Measurements from ENCODE around the gene ST7L.
A peak's percentile ranks its signal among the peaks of the same experiment; 100 is the strongest.

DNA sequence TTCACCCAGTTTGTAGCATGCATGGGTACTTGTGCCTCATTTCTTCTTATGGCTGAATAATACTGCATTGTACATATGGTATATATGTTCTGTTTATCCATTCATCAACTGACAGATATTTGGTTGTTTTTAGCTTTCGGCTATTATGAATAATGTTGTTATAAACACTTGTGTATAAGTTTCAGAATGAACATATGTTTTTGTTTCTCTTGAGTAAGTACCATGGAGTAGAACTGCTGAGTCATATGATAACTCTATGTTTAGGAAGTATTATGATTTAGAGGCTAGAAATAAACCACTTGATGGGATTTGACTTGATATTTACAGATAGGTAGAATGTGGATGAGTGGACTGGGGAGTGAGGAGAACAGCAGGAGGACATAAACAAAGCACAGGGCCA is 61.6 kb downstream of the ST7L start:
- no peak for TF ChIP-seq EP300 (IDR thresholded peaks at IDR 0.05)
- no peak for TF ChIP-seq POLR2A (IDR thresholded peaks at IDR 0.05; ENCODE audit: low read length)
- TF ChIP-seq, protein P1, sequence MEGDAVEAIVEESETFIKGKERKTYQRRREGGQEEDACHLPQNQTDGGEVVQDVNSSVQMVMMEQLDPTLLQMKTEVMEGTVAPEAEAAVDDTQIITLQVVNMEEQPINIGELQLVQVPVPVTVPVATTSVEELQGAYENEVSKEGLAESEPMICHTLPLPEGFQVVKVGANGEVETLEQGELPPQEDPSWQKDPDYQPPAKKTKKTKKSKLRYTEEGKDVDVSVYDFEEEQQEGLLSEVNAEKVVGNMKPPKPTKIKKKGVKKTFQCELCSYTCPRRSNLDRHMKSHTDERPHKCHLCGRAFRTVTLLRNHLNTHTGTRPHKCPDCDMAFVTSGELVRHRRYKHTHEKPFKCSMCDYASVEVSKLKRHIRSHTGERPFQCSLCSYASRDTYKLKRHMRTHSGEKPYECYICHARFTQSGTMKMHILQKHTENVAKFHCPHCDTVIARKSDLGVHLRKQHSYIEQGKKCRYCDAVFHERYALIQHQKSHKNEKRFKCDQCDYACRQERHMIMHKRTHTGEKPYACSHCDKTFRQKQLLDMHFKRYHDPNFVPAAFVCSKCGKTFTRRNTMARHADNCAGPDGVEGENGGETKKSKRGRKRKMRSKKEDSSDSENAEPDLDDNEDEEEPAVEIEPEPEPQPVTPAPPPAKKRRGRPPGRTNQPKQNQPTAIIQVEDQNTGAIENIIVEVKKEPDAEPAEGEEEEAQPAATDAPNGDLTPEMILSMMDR (IDR thresholded peaks at IDR 0.05) = no peak
- no peak for TF ChIP-seq HOXB13 (CRISPR knock-in tag; IDR thresholded peaks at IDR 0.05; ENCODE audit: low read depth)
- peak; percentile 88 for TF ChIP-seq MAFK (IDR thresholded peaks at IDR 0.05; ENCODE audit: partially characterized antibody)
- no peak for TF ChIP-seq JUNB (IDR thresholded peaks at IDR 0.05)
- TF ChIP-seq HDAC2 (IDR thresholded peaks at IDR 0.05) = no peak
- no peak for TF ChIP-seq FOSL2 (IDR thresholded peaks at IDR 0.05)
- no peak for TF ChIP-seq FOSL2 (CRISPR knock-in tag; IDR thresholded peaks at IDR 0.05)
- TF ChIP-seq, protein P2, sequence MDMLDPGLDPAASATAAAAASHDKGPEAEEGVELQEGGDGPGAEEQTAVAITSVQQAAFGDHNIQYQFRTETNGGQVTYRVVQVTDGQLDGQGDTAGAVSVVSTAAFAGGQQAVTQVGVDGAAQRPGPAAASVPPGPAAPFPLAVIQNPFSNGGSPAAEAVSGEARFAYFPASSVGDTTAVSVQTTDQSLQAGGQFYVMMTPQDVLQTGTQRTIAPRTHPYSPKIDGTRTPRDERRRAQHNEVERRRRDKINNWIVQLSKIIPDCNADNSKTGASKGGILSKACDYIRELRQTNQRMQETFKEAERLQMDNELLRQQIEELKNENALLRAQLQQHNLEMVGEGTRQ (IDR thresholded peaks at IDR 0.05) = no peak
- TF ChIP-seq HOXA7 (CRISPR knock-in tag; IDR thresholded peaks at IDR 0.05) = no peak
- no peak for TF ChIP-seq CEBPB (IDR thresholded peaks at IDR 0.05)
- no peak for TF ChIP-seq POLR2AphosphoS2 (conservative IDR thresholded peaks at IDR 0.05; ENCODE audit: low read length)
- TF ChIP-seq CBX2 (IDR thresholded peaks at IDR 0.05; ENCODE audit: borderline replicate concordance, low read depth) = no peak
- no peak for TF ChIP-seq MAZ (IDR thresholded peaks at IDR 0.05; ENCODE audit: borderline replicate concordance, low read depth, low read length)
